ENCODE results near the gene FAM107A.

Gene FAM107A

GRCh38 chr3:58568572-58569286, 8.5 kb downstream of the FAM107A start:
- DNase-seq (ENCODE audit: low read depth in 4 of 4, low spot score in 1 of 4): peak; percentile 61 to 73 (median 65)

GRCh38 chr3:58567251-58567515, 10.0 kb downstream of the FAM107A start:
- DNase-seq (ENCODE audit: low read depth in 4 of 4, low spot score in 1 of 4): no peak

- no peak for DNase-seq (ENCODE audit: low read depth in 4 of 4, low spot score in 1 of 4)
These were observed 10.6 kb downstream of the FAM107A start for GRCh38 chr3:58566398-58567250.

- no peak for DNase-seq (ENCODE audit: low read depth in 4 of 4, low spot score in 1 of 4)
These were observed 11.4 kb downstream of the FAM107A start for GRCh38 chr3:58565621-58566397.

GRCh38 chr3:58564456-58565160, 12.6 kb downstream of the FAM107A start:
- DNase-seq (ENCODE audit: low read depth in 4 of 4, low spot score in 1 of 4): no peak

GRCh38 chr3:58564054-58564453, 13.1 kb downstream of the FAM107A start:
- no peak for DNase-seq (ENCODE audit: low read depth in 4 of 4, low spot score in 1 of 4)

GRCh38 chr3:58563386-58564035, 13.7 kb downstream of the FAM107A start:
- DNase-seq (ENCODE audit: low read depth in 4 of 4, low spot score in 1 of 4): no peak

- DNase-seq (ENCODE audit: low read depth in 4 of 4, low spot score in 1 of 4): no peak
These were observed 14.7 kb downstream of the FAM107A start for GRCh38 chr3:58562498-58562897.

GRCh38 chr3:58560771-58561311, 16.4 kb downstream of the FAM107A start:
- no peak for DNase-seq (ENCODE audit: low read depth in 4 of 4, low spot score in 1 of 4)

GRCh38 chr3:58559586-58559985, 17.6 kb downstream of the FAM107A start:
- DNase-seq (ENCODE audit: low read depth in 4 of 4, low spot score in 1 of 4): no peak

GRCh38 chr3:58557491-58557890, 19.7 kb downstream of the FAM107A start:
- DNase-seq (ENCODE audit: low read depth in 4 of 4, low spot score in 1 of 4): no peak

GRCh38 chr3:58556761-58557221, 20.4 kb downstream of the FAM107A start:
- DNase-seq (ENCODE audit: low read depth in 4 of 4, low spot score in 1 of 4): no peak

- DNase-seq (ENCODE audit: low read depth in 4 of 4, low spot score in 1 of 4): no peak
These were observed 21.2 kb downstream of the FAM107A start for GRCh38 chr3:58556001-58556400.

GRCh38 chr3:58555203-58555602, 22.0 kb downstream of the FAM107A start:
- no peak for DNase-seq (ENCODE audit: low read depth in 4 of 4, low spot score in 1 of 4)

GRCh38 chr3:58553003-58553402, 24.2 kb downstream of the FAM107A start:
- DNase-seq (ENCODE audit: low read depth in 4 of 4, low spot score in 1 of 4): no peak

- DNase-seq (ENCODE audit: low read depth in 4 of 4, low spot score in 1 of 4): no peak
These were observed 25.5 kb downstream of the FAM107A start for GRCh38 chr3:58551636-58552180.

- no peak for DNase-seq (ENCODE audit: low read depth in 4 of 4, low spot score in 1 of 4)
These were observed 32.6 kb downstream of the FAM107A start for GRCh38 chr3:58544541-58544940.

GRCh38 chr3:58540176-58540858, 36.9 kb downstream of the FAM107A start:
- DNase-seq (ENCODE audit: low read depth in 4 of 4, low spot score in 1 of 4): no peak

- DNase-seq (ENCODE audit: low read depth in 4 of 4, low spot score in 1 of 4): no peak
These were observed 37.6 kb downstream of the FAM107A start for GRCh38 chr3:58539626-58540025.
